Adrenal gland (tissue), 12 donors: ENCODE data around the gene SLC25A15. TPM values are rescaled to one million over a fixed set of nuclear protein-coding genes. Genes with fewer than 3 reads are reported as not detected.
"Not testable (repeated sequence)": the region's sequence is repeated elsewhere in the genome, so short reads cannot be mapped to it uniquely, and the experiment has no call there.

Source experiments
- DNase-seq, 7 donors: peaks; one replicate each; pipeline ENCODE4 v3.0.0-alpha.2; 2019 to 2020
- H3K27ac ChIP-seq, 5 donors: fragments of 200-600 bp; sonication (generic) in 4 of 5; 1 replicate in 3 of 5; 2 replicates in 2 of 5; pipeline versions ENCODE4 v1.5.1 to v1.8.0; 2016 to 2020; ENCODE audit warnings: mild to moderate bottlenecking in 1 of 5
- H3K27me3 ChIP-seq: fragments of 200-600 bp; 2 replicates; pipeline ENCODE4 v1.8.0; 2021
- H3K36me3 ChIP-seq, 2 donors: fragments of 200-600 bp; replicated peaks in 1 of 2; 1 replicate in 1 of 2; 2 replicates in 1 of 2; pipeline versions ENCODE4 v1.5.1 to v1.8.0; 2018 to 2022
- H3K4me1 ChIP-seq, 2 donors: fragments of 200-600 bp; replicated peaks in 1 of 2; 1 replicate in 1 of 2; 2 replicates in 1 of 2; pipeline versions ENCODE4 v1.5.1 to v1.8.0; 2018 to 2021
- H3K4me3 ChIP-seq, 4 donors: fragments of 200-600 bp; sonication (generic) in 3 of 4; one replicate each; pipeline ENCODE4 v1.5.1; 2016 to 2018
- H3K9me3 ChIP-seq, 3 donors: fragments of 200-600 bp; sonication (generic) in 1 of 3; replicated peaks in 1 of 3; 1 replicate in 2 of 3; 2 replicates in 1 of 3; pipeline versions ENCODE4 v1.5.1 to v1.8.0; 2016 to 2021
- POLR2A ChIP-seq, 2 donors: fragments of 450-650 bp; IDR thresholded peaks; one replicate each; pipeline ENCODE4 v1.6.1; 2017; ENCODE audit warnings: antibody characterized with exemption in 2 of 2, mild to moderate bottlenecking in 2 of 2, moderate library complexity in 1 of 2
- WGBS, 4 donors: extraction: QIAGEN DNeasy Blood & Tissue Kit in 2 of 4; methylation state at CpG; one replicate each; pipeline versions ENCODE4 v1.1.5 to v1.1.7; 2013 to 2017; 5-methylcytosine and 5-hydroxymethylcytosine counted together
- intact Hi-C, 2 donors: fragments of 100-400 bp; cut with DNase I; formaldehyde crosslinking; loops; one replicate each; pipeline versions ENCODE4 v1.14.1 to v1.15.0; 2022 to 2023
- polyA plus RNA-seq, 3 donors: library from polyadenylated mRNA; stranded (reverse); fragments of 200-250 nt in 2 of 3; fragments of 350-450 nt in 1 of 3; fragmentation: Illumina TruSeq in 1 of 3; extraction: RNeasy Lipid Tissue Mini Kit (QIAGEN cat#74804) in 1 of 3; gene quantifications; one replicate each; pipeline ENCODE4 v1.2.3, GENCODE V29; 2013 to 2014
- total RNA-seq, 9 donors: library from RNA; depleted of rRNA in 4 of 9; stranded (reverse); fragments of >200 nt in 4 of 9; fragments of 120-200 nt in 1 of 9; fragmentation: NEBNext Ultra II Directional in 1 of 9; extraction: Animal tissue kit (Norgen Biotek cat#: 25700) in 1 of 9; gene quantifications; one replicate each; pipeline versions ENCODE4 v1.1.0 to v1.2.4, GENCODE V29; 2013 to 2023
- TF ChIP-seq, protein P1 (sequence below), 6 experiments: fragments of 450-650 bp in 4 of 6; fragments of 200-600 bp in 2 of 6; sonication (generic) in 1 of 6; IDR thresholded peaks; 1 replicate in 5 of 6; 2 replicates in 1 of 6; pipeline versions ENCODE4 v1.5.1 to v1.8.0; 2016 to 2021; ENCODE audit warnings: antibody characterized with exemption in 6 of 6, mild to moderate bottlenecking in 2 of 6, moderate library complexity in 1 of 6
- donor health status: healthy with polysubstance abuse.
- donor health status: Bipolar disorder and iron deficiency.
- donor health status: DM: yes; HTN: yes; CAD: no.
- donor health status: DM: no; HTN: no; CAD: no.
- donor health status: DM: no; HTN: no; CAD: no.
- donor health status: DM: yes; HTN: yes; CAD: no.

SLC25A15 gene
- total and polyA plus RNA-seq, 12 donors, result 0.32 to 27.9 (median 4.0) TPM

DNA sequence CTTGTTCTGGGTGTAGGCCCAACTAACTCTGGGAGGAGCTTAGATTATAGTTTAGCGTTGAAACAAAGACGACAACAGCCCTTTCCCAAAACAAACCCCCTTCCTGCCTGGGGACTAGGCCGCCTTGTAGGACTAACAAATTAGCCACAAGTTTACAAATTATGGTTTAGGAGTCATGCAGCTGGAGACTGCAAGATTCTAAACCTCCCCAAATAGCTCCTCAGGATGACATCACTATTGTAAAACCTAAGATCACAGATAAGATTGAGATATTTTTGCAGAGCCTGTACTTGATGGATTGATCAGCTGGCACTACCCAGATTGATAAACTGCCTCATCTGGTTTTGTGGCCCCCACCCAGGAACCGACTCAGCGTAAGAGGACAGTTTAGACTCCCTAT is 2.3 kb upstream of the SLC25A15 start:
- TF ChIP-seq POLR2A (IDR thresholded peaks at IDR 0.05), result no peak
- TF ChIP-seq, protein P1, sequence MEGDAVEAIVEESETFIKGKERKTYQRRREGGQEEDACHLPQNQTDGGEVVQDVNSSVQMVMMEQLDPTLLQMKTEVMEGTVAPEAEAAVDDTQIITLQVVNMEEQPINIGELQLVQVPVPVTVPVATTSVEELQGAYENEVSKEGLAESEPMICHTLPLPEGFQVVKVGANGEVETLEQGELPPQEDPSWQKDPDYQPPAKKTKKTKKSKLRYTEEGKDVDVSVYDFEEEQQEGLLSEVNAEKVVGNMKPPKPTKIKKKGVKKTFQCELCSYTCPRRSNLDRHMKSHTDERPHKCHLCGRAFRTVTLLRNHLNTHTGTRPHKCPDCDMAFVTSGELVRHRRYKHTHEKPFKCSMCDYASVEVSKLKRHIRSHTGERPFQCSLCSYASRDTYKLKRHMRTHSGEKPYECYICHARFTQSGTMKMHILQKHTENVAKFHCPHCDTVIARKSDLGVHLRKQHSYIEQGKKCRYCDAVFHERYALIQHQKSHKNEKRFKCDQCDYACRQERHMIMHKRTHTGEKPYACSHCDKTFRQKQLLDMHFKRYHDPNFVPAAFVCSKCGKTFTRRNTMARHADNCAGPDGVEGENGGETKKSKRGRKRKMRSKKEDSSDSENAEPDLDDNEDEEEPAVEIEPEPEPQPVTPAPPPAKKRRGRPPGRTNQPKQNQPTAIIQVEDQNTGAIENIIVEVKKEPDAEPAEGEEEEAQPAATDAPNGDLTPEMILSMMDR (IDR thresholded peaks at IDR 0.05), result no peak
- no peaks in the 10 kb centered on the region for H3K9me3 ChIP-seq
- H3K36me3 ChIP-seq, result no peaks in the 10 kb centered on the region
- intact Hi-C loops, result no loop called here
- H3K27ac ChIP-seq, result no peak overlapping the region
- peaks cover 4 to 10% of the 10 kb centered on the region in 2 donors for H3K4me1 ChIP-seq
- H3K27me3 ChIP-seq, result no peaks in the 10 kb centered on the region
- H3K4me3 ChIP-seq, result no peak overlapping the region
- DNase-seq, result peak in 1 of 7 donors; percentile 38
- WGBS, 4 donors, result 64 to 81% (median 75%) methylated on average over 5 of the region's 5 CpGs

DNA sequence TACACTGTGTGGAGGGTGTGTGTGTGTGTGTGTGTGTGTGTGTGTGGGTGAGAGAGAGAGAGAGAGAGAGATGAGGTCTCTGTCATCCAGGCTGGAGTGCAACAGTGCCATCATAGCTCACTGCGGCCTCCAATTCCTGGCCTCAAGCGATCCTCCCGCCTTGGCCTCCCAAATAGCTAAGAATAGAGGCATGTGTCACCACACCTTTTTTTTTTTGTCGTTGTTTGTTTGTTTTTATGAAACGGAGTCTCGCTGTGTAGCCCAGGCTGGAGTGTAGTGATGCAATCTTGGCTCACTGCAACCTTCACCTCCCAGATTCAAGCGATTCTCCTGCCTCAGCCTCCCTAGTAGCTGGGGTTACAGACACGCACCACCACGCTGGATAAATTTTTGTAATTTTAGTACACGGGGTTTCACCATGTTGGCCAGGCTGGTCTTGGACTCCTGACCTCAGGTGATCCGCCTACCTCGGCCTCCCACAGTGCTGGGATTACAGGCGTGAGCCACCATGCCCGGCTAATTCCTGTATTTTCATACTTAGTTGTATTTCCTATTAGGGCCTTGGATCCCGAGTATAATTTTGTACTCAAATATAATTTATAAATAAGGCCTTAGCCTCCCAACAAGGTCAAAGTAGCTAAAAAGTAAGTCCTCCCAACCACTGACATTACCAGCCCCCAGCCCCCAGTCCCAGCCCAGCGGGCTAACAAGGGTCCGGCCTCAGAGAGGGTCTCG is 704 bp upstream of the SLC25A15 start:
- Histone ChIP-seq H3K27ac (peak overlapping the region in 4 of 5 donors; percentile 4 to 90 (median 71)), H3K4me1 (peaks cover 4 to 10% of the 10 kb centered on the region in 2 donors), H3K4me3 (peak overlapping the region; percentile 27 to 90 (median 56))
- 55 to 60% (median 59%) methylated on average over 17 to 18 of the region's 18 CpGs for WGBS, 4 donors
- H3K27me3 ChIP-seq, H3K36me3 ChIP-seq, intact Hi-C loops, H3K9me3 ChIP-seq: not testable (repeated sequence)
- DNase-seq, result peak in 1 of 7 donors; percentile 51

GRCh38 chr13:40790154-40790616 is 774 bp downstream of the SLC25A15 start:
- Histone ChIP-seq H3K36me3 (no peaks in the 10 kb centered on the region), H3K4me1 (peaks cover 4 to 10% of the 10 kb centered on the region in 2 donors), H3K27ac (peak overlapping the region in 4 of 5 donors; percentile 37 to 90 (median 71)), H3K27me3 (no peaks in the 10 kb centered on the region), H3K4me3 (peak overlapping the region in 2 of 4 donors; percentile 52 to 90), H3K9me3 (no peaks in the 10 kb centered on the region)
- intact Hi-C loops, result no loop called here
- DNase-seq, result no peak
- TF ChIP-seq POLR2A (IDR thresholded peaks at IDR 0.05), result no peak
- TF ChIP-seq, protein P1 (IDR thresholded peaks at IDR 0.05), result no peak
- 16 to 33% (median 22%) methylated on average over 6 to 9 of the region's 9 CpGs for WGBS, 4 donors

GRCh38 chr13:40792284-40793051 is 3.1 kb downstream of the SLC25A15 start:
- no peaks in the 10 kb centered on the region for H3K27me3 ChIP-seq
- no peaks in the 10 kb centered on the region for H3K9me3 ChIP-seq
- no peak for TF ChIP-seq POLR2A (IDR thresholded peaks at IDR 0.05)
- TF ChIP-seq, protein P1 (IDR thresholded peaks at IDR 0.05), result no peak
- no peak overlapping the region for H3K27ac ChIP-seq
- no peak overlapping the region for H3K4me3 ChIP-seq
- intact Hi-C loops, result no loop called here
- H3K36me3 ChIP-seq, result no peaks in the 10 kb centered on the region
- H3K4me1 ChIP-seq, result peaks cover 4 to 10% of the 10 kb centered on the region in 2 donors
- WGBS, 4 donors, result 89 to 93% (median 93%) methylated on average over 10 of the region's 10 CpGs
- peak in 1 of 7 donors; percentile 50 for DNase-seq
